IPS-20b (cell line): ENCODE measurements around the gene SNAPC4.

ENCODE experiments used
- H3K27ac ChIP-seq: one replicate; pipeline ENCODE4 v1.5.1; 2013; ENCODE audit warnings: low read length
- H3K27me3 ChIP-seq: 2 replicates; pipeline ENCODE4 v1.6.1; 2013; ENCODE audit warnings: mild to moderate bottlenecking, low read length, inconsistent platforms; ENCODE audit not compliant: insufficient read depth
- H3K36me3 ChIP-seq: 2 replicates; pipeline ENCODE4 v1.6.1; 2013; ENCODE audit warnings: low read depth, mild to moderate bottlenecking, inconsistent platforms, low read length, moderate library complexity; ENCODE audit not compliant: insufficient read depth
- H3K4me1 ChIP-seq: 2 replicates; pipeline ENCODE4 v1.6.1; 2013; ENCODE audit warnings: mild to moderate bottlenecking, control low read depth, inconsistent platforms, low read length, moderate library complexity; ENCODE audit not compliant: insufficient read depth
- H3K4me3 ChIP-seq: 2 replicates; pipeline ENCODE4 v1.5.1; 2013; ENCODE audit warnings: mild to moderate bottlenecking, low read length, inconsistent platforms
- H3K9ac ChIP-seq: 2 replicates; pipeline ENCODE4 v1.6.1; 2013; ENCODE audit warnings: low read depth, mild to moderate bottlenecking, inconsistent platforms, low read length, moderate library complexity
- H3K9me3 ChIP-seq: 2 replicates; pipeline ENCODE4 v1.6.1; 2013; ENCODE audit warnings: mild to moderate bottlenecking, low read depth, low read length, inconsistent platforms; ENCODE audit not compliant: insufficient read depth

The SNAPC4 gene

GRCh38 chr9:136439481-136440408 lies 39.8 kb upstream of the SNAPC4 start, which contains the start of gene INPP5E:
TSS of gene INPP5E (minus strand) at chr9:136439845. CDS start at chr9:136439419, 426 bp downstream.
- Histone ChIP-seq H3K9ac (peak within 1 kb of the TSS; percentile 72), H3K4me1 (no peaks in the 10 kb centered on the region; the same call in 1 of the 2 replicates), H3K9me3 (no peaks in the 10 kb centered on the region), H3K27me3 (peaks cover 5% of the 10 kb centered on the region; the same call in 1 of the 2 replicates), H3K4me3 (peak within 1 kb of the TSS; percentile 75), H3K36me3 (peaks cover 40% of the 10 kb centered on the region), H3K27ac (no peak within 1 kb of the TSS)

DNA sequence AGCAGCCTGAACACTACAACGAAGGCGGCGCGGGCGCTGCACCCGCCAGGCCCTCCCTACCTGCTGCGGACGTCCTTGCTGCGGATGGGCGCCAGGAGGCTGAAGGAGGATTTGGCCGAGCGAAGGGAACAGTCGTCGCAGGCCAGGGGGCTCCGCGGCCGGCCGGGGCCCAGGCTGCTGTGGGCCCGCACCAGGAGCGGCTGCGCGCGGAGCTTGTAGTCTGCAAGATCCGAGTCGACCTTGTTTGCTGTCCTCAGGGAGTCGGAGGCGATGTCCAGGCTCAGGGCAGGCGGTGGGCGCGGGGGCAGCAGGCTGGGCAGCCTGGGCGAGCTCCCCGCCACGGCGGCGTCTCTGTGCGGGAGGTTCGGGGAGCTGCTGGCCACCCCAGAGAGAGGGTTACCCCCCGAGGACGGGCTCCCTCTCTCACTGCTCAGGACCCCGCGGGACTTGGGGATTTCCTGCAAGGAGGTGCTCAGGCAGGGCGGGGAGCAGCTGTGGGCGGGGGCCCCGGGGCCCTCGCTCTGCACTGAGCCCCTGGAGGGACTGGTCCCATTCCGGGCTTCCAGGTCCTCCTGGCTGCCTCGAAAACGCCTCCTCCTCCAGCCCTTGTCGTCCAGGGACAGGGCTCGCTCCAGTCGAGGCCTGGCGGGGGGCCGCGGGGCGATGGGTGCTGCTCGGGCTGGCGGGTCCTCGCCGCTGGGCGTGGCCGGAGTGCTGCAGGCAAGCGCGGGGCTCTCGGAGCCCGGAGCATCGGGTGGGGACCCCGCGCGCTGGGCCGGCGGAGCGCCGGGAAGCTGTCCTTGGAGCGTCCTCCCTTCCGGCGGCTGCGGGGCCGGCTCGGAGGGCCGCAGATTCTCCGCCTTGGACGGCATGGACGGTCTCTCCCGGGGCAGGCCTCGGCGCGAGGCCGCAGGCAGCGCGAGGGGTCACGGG lies 38.8 kb upstream of the SNAPC4 start:
- Histone ChIP-seq H3K9me3 (no peaks in the 10 kb centered on the region), H3K4me3 (peak overlapping the region; percentile 75), H3K4me1 (no peaks in the 10 kb centered on the region; the same call in 1 of the 2 replicates), H3K27me3 (peaks cover 5% of the 10 kb centered on the region; the same call in 1 of the 2 replicates), H3K36me3 (peaks cover 32% of the 10 kb centered on the region), H3K9ac (peak overlapping the region; percentile 72), H3K27ac (no peak overlapping the region)

- Histone ChIP-seq H3K4me3 (peak overlapping the region; percentile 75), H3K9me3 (no peaks in the 10 kb centered on the region), H3K27me3 (peaks cover 5% of the 10 kb centered on the region; the same call in 1 of the 2 replicates), H3K36me3 (peaks cover 25% of the 10 kb centered on the region), H3K4me1 (no peaks in the 10 kb centered on the region; the same call in 1 of the 2 replicates), H3K9ac (peak overlapping the region; percentile 72), H3K27ac (no peak overlapping the region)
Measured at GRCh38 chr9:136437839-136438547, 38.0 kb upstream of the SNAPC4 start.

GRCh38 chr9:136437430-136437829 lies 37.5 kb upstream of the SNAPC4 start:
- Histone ChIP-seq H3K4me1 (no peaks in the 10 kb centered on the region; the same call in 1 of the 2 replicates), H3K9me3 (no peaks in the 10 kb centered on the region), H3K27me3 (peaks cover 5% of the 10 kb centered on the region; the same call in 1 of the 2 replicates), H3K27ac (no peak overlapping the region), H3K36me3 (peaks cover 19% of the 10 kb centered on the region), H3K9ac (no peak overlapping the region; the same call in 1 of the 2 replicates), H3K4me3 (peak overlapping the region; percentile 75; the same call in 1 of the 2 replicates)

DNA sequence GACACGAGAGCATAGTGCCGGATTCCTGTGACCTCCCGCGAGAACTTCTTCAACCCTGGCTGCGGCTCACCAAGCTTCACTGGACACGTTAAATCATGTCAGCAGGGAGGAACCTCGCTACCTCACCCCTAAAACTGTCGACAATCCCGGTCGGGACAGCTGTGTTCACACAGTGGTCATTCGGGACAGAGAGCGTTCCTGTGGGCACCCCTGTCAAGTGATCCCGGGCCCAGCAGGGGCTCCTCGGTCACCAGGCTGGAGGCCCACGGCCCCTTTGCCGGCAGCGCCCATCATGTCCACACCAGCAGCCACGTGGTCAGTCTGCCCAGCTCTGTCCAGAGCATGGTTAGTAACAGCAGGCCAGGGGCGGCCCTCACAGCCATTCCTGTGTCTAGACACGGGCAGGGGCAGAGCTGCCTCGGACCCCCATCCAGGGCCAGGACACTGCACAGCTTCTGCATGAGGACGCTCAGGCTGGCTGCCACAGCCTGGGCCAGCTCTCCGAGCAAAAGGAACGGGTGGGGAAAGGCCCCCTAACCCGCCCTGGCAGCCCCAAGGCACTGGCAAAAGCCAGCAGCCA lies 36.2 kb upstream of the SNAPC4 start:
- Histone ChIP-seq H3K27me3 (peaks cover 5% of the 10 kb centered on the region; the same call in 1 of the 2 replicates), H3K4me1 (no peaks in the 10 kb centered on the region; the same call in 1 of the 2 replicates), H3K36me3 (peaks cover 7% of the 10 kb centered on the region; the same call in 1 of the 2 replicates), H3K9me3 (no peaks in the 10 kb centered on the region), H3K9ac (no peak overlapping the region), H3K4me3 (no peak overlapping the region), H3K27ac (no peak overlapping the region)

- Histone ChIP-seq H3K4me3 (no peak overlapping the region), H3K9me3 (no peaks in the 10 kb centered on the region), H3K4me1 (no peaks in the 10 kb centered on the region), H3K27me3 (peaks cover 5% of the 10 kb centered on the region; the same call in 1 of the 2 replicates), H3K9ac (no peak overlapping the region), H3K27ac (no peak overlapping the region), H3K36me3 (no peaks in the 10 kb centered on the region; the same call in 1 of the 2 replicates)
Measured at GRCh38 chr9:136434580-136435169, 34.7 kb upstream of the SNAPC4 start.

- H3K36me3 ChIP-seq, result peaks cover 6% of the 10 kb centered on the region
- H3K9me3 ChIP-seq, result no peaks in the 10 kb centered on the region
- H3K9ac ChIP-seq, result no peak overlapping the region
- peaks cover 5% of the 10 kb centered on the region; the same call in 1 of the 2 replicates for H3K27me3 ChIP-seq
- H3K27ac ChIP-seq, result no peak overlapping the region
- no peaks in the 10 kb centered on the region for H3K4me1 ChIP-seq
- H3K4me3 ChIP-seq, result no peak overlapping the region
Measured at GRCh38 chr9:136433849-136434579, 34.0 kb upstream of the SNAPC4 start.

GRCh38 chr9:136433043-136433715 lies 33.2 kb upstream of the SNAPC4 start:
- Histone ChIP-seq H3K4me1 (no peaks in the 10 kb centered on the region), H3K9me3 (no peaks in the 10 kb centered on the region), H3K36me3 (peaks cover 11% of the 10 kb centered on the region), H3K27ac (no peak overlapping the region), H3K27me3 (peaks cover 2% of the 10 kb centered on the region; the same call in 1 of the 2 replicates), H3K4me3 (no peak overlapping the region), H3K9ac (no peak overlapping the region)

GRCh38 chr9:136432591-136432990 lies 32.6 kb upstream of the SNAPC4 start:
- Histone ChIP-seq H3K4me3 (no peak overlapping the region), H3K27ac (no peak overlapping the region), H3K27me3 (no peaks in the 10 kb centered on the region), H3K4me1 (no peaks in the 10 kb centered on the region), H3K9ac (no peak overlapping the region), H3K9me3 (no peaks in the 10 kb centered on the region), H3K36me3 (peaks cover 11% of the 10 kb centered on the region)
